GM03348 (cell line): Measurements from ENCODE around the gene NCSTN.

Experiments used
- DNase-seq: peaks from one replicate; pipeline ENCODE4 v3.0.0; 2012; ENCODE audit warnings: low spot score

The NCSTN gene

GRCh38 chr1:160406131-160406968, 63.2 kb downstream of the NCSTN start:
- no peak for DNase-seq

GRCh38 chr1:160407839-160408801, 64.9 kb downstream of the NCSTN start:
- DNase-seq, result no peak
